NCI-H1092 treated with DMSO at 0.1 percent for 48 hours (cell line): Measurements from ENCODE around the gene LAIR1.
"Not testable (repeated sequence)": the region's sequence is repeated elsewhere in the genome, so short reads cannot be mapped to it uniquely, and the experiment has no call there.

Experiments
- DNase-seq: peaks from one replicate; lab custom pipeline; 2025; lab: John Stamatoyannopoulos, UW

Gene LAIR1

DNA sequence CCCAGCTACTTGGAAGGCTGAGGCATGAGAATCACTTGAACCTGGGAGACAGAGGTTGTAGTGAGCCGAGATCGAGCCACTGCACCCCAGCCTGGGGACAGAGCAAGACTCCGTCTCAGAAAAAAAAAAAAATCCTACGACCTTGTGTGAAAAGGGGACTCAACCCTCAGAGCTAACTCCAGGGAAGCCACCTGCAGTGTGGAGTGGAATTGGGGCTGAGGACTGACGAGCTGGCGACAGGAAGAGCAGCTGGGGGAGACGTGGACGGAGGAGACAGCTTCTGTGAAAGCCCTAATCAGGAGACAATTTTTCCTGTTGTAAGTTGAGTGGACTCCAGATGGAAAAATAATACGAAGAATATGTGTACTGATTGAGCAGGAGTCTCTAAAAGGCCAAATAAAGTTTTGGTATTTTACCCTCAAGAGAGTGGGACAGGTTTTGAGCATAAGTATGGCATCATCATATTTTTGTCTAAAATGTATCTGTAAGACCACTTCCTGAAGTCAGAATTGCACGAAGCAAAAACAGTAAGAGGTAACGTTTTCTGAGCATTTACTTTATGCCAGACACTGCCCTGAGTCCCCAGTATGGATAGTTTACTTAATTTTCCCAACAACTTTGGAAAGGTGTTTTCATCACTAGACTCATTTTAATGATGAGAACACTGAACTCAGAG, 12.0 kb upstream of the LAIR1 start:
- no peak for DNase-seq

DNA sequence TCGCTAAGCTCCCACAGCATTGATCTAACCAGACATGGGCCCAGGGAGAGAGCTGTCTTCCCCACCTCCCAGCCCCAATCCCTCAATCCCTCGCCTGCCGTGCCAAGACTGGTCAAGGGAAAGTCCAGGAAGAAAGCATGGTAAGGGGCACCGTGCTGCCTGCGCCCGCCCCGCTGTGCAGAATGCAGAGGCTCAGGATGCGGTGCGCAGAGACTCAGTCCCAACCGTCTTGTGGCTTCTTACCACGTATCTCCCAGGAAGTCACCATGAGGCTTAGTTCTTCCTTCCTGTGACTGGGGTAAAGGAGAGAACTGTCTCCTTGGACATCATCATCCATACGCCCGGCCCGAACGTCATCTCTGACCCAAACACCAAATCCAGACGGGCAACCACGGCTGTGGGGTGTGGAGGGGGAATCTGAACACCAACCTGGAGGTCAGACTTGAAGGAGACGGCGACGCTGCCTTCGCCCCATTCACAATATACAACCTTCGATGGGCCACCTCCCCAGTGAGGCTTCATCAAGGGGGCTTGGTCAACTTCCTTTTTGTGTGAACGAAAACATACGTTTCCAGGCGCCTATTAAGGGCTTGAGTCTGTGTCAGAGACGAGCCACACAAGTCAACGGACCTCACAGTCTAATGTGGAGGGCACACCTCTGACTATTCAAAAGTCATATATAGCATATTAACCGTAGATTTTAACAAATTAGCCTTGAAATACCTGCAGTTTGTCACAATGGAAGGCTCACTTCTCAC, 10.6 kb upstream of the LAIR1 start:
- not testable (repeated sequence) for DNase-seq

DNA sequence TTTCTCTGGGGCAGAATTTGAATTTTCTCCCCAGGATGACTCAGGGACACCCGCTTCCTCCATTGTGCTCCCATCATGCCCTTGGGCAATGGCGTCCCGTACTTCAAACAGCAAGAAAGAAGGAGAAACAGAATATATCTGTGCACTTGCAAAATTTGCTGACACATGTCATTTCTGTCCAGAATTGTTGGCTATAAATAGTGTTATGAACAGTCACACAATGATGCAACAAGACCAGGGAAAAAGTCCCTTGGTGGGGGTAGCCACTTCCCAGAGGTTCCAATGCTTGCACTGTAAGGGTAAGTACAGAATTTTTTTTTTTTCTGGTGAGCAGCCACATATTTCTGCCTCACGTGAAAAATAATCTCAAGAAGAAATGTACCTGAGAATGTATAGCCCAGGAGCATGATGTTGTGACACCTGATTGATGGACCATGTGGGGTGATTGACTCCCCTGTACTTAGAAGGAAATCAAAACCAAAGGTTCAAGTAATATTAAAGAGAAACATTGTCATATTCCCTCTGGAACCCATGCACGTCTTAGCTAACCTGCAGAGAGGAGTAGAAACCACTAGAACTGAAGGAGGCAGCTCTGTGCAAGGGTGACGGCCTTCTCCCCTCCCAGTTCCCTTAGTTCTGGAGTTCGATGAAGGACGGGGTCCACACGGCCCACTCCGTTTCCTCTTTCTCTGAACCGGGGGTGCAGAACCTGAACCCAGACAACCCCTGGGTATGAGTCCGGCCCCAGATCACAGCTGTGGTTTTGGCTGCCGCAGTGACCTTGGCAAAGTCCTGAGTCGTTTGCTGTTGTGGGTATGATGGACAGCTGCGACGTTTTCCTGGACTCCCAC, 9.3 kb upstream of the LAIR1 start:
- no peak for DNase-seq

DNA sequence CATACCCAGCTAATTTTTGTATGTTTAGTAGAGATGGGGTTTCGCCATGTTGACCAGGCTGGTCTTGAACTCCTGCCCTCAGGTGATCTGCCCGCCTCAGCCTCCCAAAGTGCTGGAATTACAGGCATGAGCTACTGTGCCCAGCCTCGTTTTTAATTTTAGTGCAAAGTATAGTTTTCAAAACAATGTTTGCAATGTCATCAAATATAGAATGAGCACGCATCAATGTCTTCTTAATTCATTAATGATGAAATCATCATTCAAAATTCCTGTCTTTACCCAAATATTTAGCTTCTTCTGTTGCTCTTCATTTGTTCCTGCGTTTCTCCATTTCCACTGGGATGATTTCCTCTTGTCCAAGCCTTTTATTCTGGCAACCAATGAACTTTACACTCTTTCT, 6.7 kb upstream of the LAIR1 start:
- not testable (repeated sequence) for DNase-seq

DNA sequence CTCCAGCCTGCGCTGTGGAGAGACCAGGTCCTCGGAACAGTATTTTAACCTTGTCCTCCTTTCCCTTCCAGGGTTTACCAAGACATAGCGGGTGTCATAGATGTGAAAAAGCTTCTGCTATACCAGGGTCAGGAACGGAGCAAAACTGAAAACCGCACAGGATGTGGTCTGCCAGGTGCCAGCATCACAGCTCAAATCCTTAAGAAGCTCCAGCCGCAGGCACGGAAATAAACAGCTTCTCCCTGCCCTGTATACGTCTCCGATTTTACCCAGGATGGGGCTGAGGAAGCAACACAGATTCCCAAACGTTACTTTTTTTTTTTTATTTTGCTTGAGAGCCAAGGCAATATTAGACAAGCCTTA, 5.7 kb upstream of the LAIR1 start:
- DNase-seq: not testable (repeated sequence)

DNA sequence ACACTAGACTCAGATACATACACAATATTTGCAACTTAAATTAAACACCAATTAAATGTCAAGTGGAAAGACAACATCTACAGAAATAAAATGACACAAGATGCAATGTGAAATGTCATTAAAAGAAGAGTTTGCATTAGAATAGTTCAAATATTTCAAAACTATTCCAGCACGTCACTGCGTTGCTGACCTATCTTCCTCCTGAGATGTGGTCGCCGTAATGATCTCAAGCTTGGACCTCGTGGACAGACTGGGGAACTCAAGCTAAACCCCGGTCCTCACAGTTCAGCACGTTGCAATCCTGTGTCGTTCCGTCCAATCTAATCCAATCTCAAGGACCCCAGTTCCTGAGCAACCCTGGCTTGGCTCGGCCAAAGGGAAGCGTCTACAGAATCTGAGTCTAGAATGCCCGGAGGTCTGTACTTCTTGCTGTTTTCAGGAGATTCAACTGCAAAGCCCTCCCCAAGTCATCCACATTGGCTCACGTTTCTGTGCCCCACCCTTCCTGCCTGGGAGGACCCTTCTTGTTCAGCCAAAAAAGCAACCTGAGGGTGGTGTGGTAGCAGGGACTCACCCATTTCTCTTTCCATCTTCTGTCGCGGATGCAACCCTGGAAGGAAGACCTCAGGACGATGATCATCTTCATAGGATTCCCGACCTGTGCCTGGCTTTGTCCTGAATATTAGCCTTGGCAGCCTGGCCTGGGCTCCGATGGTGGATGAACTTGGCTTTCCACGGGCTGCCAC, 5.1 kb upstream of the LAIR1 start:
- not testable (repeated sequence) for DNase-seq

DNA sequence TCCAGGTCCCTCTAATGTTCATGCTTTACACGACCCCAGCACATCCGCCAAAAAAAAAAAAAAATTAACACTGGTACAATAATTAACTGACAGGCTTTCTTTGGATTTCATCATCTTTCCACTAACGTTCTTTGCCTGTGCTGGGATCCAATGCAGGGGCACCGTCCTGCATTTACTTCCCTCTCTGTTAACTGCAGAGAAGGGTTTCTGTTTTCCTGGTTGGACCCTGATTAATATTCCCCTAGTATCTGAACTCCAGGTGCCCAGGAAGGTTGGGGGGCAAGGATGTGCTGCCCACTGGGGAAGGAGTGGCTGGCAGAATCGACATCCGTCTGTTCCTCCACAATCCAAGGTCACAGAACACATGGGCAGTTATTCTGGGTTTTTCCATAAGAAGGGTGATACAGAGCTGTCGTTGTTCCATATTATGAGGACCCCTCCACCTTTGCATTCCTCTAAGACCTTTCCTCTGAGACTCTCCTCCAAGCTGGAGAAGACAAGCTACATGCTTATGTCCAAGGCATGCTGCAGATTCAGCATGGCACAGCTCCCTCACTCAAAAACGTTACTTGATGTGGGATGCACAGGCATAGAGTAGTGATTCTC, 4.5 kb upstream of the LAIR1 start:
- no peak for DNase-seq

DNA sequence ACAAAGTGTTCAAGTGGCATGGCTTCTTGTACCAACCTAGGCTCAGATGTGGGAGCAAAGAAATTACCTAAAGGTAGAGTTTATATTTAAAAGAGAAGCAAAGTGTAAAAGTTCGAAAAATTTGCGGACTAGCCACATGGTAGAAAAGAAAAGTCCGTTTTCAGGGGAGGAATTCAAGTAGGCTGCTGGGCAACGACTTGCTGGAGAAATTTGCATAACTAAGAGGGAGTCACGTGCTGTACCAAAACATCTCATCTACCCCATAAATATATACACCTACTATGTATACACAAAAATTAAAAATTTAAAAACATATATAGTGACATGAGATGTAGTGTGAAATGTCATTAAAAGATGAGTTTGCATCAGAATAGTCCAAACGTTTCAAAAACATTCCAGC, 2.1 kb upstream of the LAIR1 start:
- no peak for DNase-seq

DNA sequence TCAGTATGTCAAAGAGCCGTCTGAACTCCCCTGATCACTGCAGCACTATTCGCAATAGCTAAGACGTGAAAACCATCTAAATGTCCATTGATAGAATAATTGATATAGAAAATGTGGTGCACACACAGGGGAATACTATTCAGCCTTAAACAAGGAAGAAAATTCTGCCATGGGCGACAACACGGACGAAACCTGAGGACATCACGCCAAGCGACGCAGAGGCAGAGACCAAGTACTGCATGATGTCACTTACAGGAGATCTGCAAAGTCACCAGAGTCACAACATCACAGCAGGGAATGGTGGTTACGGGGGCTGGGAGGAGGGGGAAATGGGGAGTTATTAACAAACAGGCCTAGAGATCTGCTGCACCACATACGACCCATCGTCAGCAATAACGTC, 1.1 kb upstream of the LAIR1 start:
- DNase-seq: not testable (repeated sequence)

DNA sequence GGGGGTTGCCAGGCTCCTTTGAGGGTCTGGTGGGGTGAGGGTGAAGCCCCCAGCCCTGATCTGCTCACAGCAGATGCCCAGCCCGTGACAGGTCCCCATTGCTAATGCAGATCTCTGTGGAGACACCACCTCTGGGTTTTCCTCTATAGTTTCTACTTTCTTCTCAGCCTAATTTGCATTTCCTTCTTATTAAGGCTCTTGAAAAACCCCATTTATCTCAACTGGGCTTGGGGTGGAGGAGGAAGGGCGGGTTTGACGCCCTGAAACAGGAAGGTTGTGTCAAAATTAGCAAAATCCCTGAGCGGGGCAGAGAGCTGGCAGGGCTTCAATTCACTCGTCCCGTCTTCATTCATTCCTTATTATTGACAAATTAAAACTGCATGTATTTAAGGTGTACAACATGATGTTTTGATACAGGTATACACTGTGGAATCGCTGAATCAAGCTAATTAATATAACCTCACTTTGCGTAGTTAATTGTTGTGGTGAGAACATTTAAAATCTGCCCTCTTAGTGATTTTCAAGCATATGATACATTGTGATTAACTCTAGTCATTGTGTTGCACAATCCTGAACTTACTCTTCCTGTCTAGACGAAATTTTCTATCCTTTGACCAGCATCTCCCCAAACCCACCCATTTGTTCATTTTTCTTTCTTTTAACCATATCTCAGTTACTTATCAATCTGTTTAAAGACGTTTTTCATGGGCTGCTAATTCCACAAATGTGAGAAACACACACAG, 2.9 kb downstream of the LAIR1 start:
- not testable (repeated sequence) for DNase-seq

DNA sequence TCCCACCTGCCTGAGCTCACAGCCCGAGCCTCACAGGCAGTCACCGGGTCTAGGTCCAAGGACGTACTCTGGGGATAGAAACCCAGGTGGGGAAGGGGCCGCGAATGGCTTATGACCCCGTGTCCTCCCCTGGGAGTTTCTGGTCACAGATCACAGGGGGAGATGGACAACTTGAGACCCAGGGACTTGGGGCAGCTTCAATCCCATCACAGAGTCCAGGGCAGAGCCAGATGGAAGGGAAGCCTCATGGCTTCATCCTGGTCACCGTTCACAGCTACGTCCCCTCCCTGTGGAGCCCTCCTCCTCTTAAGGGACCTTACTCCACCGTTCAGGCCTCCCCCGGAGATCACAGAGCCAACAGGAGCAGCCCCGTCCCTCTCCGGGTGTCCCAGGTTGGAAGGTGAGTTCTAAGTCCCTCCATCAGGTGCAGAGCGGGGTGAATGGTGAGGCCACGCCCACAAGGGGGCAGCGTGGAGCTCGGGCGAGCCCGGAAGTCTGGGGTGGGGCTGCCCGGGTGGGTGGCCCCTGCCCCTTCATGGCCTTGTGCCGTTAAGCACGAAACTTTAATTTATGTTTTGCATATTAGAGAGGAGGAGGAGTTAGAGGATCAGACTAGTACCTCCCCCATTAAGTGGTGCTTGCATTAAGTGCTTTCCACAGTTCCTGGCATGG, 5.4 kb downstream of the LAIR1 start:
- not testable (repeated sequence) for DNase-seq

DNA sequence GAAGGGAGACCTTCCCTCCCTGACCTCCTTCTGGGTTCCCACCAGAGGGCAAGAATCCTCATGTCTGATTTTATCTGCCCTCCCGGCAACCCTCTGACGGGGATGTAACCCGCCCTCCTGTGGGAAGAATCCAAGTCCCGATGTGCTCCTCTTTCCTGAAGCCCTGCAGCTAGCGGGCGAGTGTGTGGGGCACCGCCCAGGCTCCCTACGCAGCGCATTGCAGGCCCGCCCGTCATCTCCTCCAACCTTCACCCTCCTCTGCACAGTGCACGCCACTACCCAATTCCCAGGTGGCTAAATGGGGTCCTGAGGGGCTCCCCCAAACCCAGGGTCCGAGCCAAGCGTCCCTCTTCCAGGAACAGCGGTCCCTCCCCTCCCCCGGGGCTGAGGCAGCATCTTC, 7.3 kb downstream of the LAIR1 start:
- DNase-seq: no peak

DNA sequence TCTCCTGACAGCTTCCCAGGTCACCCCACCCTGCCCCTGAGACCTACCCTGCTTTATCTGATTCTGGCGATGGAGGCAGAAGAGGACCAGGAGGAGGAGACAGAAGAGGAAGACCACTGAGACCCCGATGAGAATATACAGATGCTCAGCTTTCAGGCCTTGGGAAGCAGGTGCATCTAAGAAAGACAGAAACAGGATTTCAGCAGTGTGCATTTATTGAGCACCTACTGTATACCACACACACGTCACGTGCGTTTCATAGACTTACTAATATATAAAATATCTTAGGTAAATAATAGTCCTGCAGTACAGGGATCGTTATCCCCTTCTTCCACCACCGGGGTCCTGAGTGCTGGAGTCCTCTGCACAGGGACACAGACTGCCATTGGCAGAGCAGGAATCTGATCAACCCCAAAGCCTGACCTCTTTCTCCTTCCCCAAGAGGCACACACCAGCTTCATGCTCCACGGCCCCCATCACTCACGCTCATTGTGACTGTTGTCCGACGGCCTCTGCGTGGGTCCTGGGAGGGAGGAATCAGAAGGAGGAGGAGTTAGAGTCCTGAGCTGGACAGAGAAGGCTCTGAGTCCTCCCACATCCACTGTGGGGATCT, 8.2 kb downstream of the LAIR1 start:
- no peak for DNase-seq

DNA sequence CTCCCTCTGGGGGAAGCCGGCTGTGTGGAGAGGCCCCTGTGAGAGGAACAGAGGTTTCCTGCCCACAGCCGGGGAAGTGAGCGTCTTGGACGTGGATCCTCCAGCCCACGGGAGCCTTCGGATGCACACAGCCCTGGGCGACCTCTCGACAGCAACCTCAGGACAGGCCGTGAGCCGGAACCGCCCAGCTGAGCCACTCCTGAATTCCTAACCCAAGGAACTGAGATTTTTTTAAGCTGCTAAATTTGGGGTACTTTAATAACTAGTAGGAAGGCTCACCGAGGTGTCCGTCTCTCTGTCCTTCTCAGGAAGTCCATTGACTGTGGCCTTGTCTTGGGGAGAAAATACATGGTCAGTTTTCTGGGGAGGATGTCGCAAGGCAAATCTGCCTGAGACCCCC, 9.1 kb downstream of the LAIR1 start:
- no peak for DNase-seq

DNA sequence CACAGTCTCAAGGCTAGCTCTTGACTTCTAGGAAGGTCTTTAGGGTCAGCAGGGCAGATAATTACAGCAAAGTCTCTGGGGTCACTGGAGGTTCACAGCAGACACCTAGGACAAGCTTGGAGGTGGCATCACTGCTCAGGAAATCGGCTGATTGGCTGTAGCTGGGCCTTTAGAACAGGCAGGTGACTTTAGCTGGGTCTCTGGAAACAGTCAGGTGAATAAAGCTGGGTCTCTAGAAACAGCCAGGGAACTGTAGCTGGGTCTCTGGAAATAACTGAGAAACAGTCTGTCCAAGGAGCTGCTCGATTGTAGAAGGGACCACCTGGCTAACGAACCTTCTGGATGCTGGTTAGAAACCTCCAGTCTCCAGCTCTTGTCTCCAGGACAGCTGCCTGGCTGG, 10.0 kb downstream of the LAIR1 start:
- DNase-seq: no peak

DNA sequence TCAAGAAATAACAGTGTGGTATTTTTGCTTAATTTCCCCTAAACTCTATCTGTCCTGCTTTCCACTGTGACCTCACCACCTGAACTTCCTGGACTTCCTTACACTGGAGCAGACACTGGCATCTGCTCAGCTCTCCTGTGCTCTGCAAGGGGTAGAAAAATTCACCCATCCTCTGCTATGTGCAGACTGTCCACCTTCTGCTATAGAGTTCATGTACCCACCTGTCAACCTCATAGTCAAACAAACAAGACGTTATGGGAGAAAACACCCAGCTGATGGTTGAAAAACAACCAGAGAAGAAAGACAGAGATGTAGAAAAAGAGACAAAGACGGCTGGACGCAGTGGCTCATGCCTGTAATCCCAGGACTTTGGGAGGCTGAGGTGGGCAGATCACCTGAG, 12.2 kb downstream of the LAIR1 start:
- no peak for DNase-seq

DNA sequence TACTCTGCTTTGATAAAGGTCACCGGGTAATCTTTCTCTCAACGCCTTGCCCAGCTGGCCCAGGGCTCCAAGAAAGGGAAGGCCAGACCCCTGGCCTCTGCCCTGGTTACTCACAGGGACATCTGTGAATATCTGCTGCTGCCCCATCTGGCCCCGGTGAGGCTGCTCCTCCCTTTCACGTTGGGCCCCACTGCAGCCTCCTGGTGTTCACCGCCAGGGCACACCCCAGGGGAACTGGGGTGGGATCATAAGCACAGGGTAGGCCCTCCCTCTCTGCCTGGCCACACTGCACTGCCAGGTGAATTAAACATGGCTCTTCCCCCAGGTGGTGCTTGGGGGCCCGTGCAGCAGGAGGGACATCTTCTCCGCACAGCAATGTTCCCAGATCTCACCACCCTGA, 12.7 kb downstream of the LAIR1 start:
- DNase-seq: no peak

DNA sequence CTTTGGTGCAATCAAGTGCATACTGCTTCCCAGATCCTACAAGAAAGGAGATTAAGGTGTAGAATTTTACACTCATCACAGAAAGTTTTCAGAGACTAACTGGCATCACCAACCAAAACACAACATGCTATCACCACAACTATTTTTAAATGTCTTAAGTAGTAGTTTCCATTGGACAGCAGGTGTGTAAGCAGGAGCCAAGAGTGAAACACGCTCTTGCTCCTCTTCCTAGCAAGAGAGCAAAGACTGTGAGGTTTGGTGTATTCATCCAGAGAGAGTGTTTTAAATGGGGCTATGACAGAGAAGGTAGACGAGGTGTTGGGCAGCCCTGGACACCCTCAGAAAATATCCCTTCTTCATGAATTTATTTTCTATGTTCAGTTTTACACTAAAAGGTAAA, 13.3 kb downstream of the LAIR1 start:
- DNase-seq: no peak

DNA sequence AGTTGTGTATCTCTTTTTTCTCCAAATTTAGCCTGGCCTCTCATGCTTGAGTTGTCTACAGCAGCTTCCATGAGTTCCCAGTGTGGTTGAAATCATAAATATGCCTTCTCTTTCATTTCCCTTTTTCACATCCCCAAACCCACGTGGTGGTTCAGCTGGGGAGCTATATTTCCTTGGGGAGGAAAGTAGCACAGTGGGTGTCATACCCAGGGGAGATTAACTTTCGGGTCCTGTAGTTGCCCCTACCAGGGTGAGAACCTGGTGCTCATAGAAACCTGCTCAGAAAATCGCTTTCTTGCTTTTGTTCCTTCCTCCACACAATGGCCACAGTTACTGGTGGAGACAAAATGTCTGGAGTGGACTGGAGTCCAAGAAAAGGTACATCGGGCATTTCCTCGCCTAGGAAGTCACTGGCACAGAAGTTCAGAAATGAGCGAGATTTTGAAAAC, 18.8 kb downstream of the LAIR1 start:
- no peak for DNase-seq

DNA sequence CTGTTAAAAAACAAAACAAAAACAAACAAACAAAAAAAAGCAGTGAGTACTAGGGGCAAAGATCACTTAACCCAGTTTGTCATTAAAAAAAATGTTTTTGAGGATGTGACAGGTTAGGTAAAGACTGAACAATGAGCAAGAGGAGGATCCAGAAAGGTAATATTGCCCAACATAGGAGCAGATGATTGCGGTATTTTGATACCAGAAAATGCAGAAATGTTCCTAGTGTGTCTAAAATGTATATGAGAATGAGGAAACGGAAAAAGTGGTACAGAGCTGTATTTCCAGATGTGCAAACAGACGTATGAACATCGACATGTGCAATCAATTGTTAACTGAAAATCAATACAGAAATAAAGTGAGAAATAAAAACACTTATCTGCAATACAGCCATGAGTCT, 20.9 kb downstream of the LAIR1 start:
- DNase-seq: no peak
